Pons (tissue), 1 donor: ENCODE data around the gene RAD51B.
A peak's percentile ranks its signal among the peaks of the same experiment; 100 is the strongest.
"Not testable (repeated sequence)": the region's sequence is repeated elsewhere in the genome, so short reads cannot be mapped to it uniquely, and the experiment has no call there.

Experiments
- DNase-seq: peaks from one replicate; pipeline ENCODE4 v3.0.0-alpha.2; 2016; ENCODE audit warnings: low spot score

The RAD51B gene

GRCh38 chr14:68115952-68116351 is 296.4 kb downstream of the RAD51B start:
- DNase-seq: not testable (repeated sequence)

GRCh38 chr14:68122651-68123050 is 303.1 kb downstream of the RAD51B start:
- DNase-seq: no peak

GRCh38 chr14:68124050-68124449 is 304.5 kb downstream of the RAD51B start:
- DNase-seq: no peak

GRCh38 chr14:68124979-68125731 is 305.6 kb downstream of the RAD51B start:
- no peak for DNase-seq

GRCh38 chr14:68127166-68127565 is 307.6 kb downstream of the RAD51B start:
- no peak for DNase-seq

GRCh38 chr14:68131907-68132306 is 312.3 kb downstream of the RAD51B start:
- DNase-seq: no peak

GRCh38 chr14:68132563-68133121 is 313.1 kb downstream of the RAD51B start:
- no peak for DNase-seq

GRCh38 chr14:68133856-68134255 is 314.3 kb downstream of the RAD51B start:
- DNase-seq: no peak

GRCh38 chr14:68135028-68135427 is 315.4 kb downstream of the RAD51B start:
- no peak for DNase-seq

GRCh38 chr14:68135566-68135965 is 316.0 kb downstream of the RAD51B start:
- no peak for DNase-seq

- DNase-seq: peak; percentile 52
Measured at GRCh38 chr14:68137704-68138619, 318.4 kb downstream of the RAD51B start.

- DNase-seq: no peak
Measured at GRCh38 chr14:68139431-68140075, 320.0 kb downstream of the RAD51B start.

- no peak for DNase-seq
Measured at GRCh38 chr14:68140076-68140741, 320.6 kb downstream of the RAD51B start.

GRCh38 chr14:68140806-68141205 is 321.2 kb downstream of the RAD51B start:
- DNase-seq: no peak

GRCh38 chr14:68141281-68142088 is 321.9 kb downstream of the RAD51B start:
- no peak for DNase-seq

GRCh38 chr14:68143341-68143841 is 323.8 kb downstream of the RAD51B start:
- peak; percentile 53 for DNase-seq

GRCh38 chr14:68144051-68144681 is 324.6 kb downstream of the RAD51B start:
- peak; percentile 62 for DNase-seq

- no peak for DNase-seq
Measured at GRCh38 chr14:68145036-68145435, 325.5 kb downstream of the RAD51B start.

- DNase-seq: no peak
Measured at GRCh38 chr14:68145539-68145938, 326.0 kb downstream of the RAD51B start.

GRCh38 chr14:68146818-68147217 is 327.2 kb downstream of the RAD51B start:
- DNase-seq: no peak
